HEK293T (cell line): ENCODE data around the gene CTAGE4.
"Not testable (repeated sequence)": the region's sequence is repeated elsewhere in the genome, so short reads cannot be mapped to it uniquely, and the experiment has no call there.

Experiments used
- CTBP1 ChIP-seq: fragments of 450-650 bp; IDR thresholded peaks from 2 replicates; pipeline ENCODE4 v1.6.1; 2016; ENCODE audit warnings: borderline replicate concordance
- FOXK2 ChIP-seq: fragments of 450-650 bp; IDR thresholded peaks from 2 replicates; pipeline ENCODE4 v1.6.1; 2016; ENCODE audit warnings: mild to moderate bottlenecking
- L3MBTL2 ChIP-seq: fragments of 450-650 bp; conservative IDR thresholded peaks from 2 replicates; pipeline ENCODE4 v1.6.1; 2016; ENCODE audit warnings: mild to moderate bottlenecking
- TARDBP ChIP-seq: fragments of 450-650 bp; IDR thresholded peaks from 2 replicates; pipeline ENCODE4 v1.6.1; 2016
- TF ChIP-seq, protein P1 (sequence below): fragments of 450-650 bp; IDR thresholded peaks from 2 replicates; pipeline ENCODE4 v1.6.1; 2016

DNA sequence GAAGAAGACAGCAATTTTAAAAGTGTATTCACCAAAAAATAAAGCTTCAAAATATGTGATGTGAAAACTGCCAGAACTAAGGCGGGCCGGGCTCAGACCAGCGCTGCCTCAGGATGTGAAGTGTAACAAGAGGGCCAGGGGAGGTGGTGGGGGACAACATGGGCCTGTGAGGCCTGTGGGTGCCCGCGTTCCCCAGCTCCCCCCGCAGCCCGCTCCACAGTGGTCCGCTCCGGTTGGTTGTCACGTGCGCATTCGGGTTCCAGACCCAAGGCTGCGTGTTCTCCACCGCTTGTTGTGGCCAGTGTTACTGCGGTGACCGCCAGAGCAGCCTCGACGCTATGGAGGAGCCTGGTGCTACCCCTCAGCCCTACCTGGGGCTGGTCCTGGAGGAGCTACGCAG lies at the start of gene CTAGE4:
- not testable (repeated sequence) for TF ChIP-seq CTBP1, FOXK2, L3MBTL2, TARDBP
- TF ChIP-seq, protein P1, sequence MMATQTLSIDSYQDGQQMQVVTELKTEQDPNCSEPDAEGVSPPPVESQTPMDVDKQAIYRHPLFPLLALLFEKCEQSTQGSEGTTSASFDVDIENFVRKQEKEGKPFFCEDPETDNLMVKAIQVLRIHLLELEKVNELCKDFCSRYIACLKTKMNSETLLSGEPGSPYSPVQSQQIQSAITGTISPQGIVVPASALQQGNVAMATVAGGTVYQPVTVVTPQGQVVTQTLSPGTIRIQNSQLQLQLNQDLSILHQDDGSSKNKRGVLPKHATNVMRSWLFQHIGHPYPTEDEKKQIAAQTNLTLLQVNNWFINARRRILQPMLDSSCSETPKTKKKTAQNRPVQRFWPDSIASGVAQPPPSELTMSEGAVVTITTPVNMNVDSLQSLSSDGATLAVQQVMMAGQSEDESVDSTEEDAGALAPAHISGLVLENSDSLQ = not testable (repeated sequence)
